Tibial nerve (tissue), 4 donors: ENCODE data around the gene FBXL2. TPM values are rescaled to one million over a fixed set of nuclear protein-coding genes. Genes with fewer than 3 reads are reported as not detected.

ENCODE experiments used
- DNase-seq, 2 donors: peaks; one replicate each; pipeline ENCODE4 v3.0.0-alpha.2; 2019; ENCODE audit warnings: low spot score in 2 of 2
- H3K27ac ChIP-seq, 4 donors: fragments of 200-600 bp; sonication (generic) in 3 of 4; one replicate each; pipeline ENCODE4 v1.5.1; 2017 to 2019; ENCODE audit warnings: mild to moderate bottlenecking in 1 of 4
- H3K27me3 ChIP-seq, 2 donors: fragments of 200-600 bp; sonication (generic) in 1 of 2; one replicate each; pipeline versions ENCODE4 v1.5.1 to v1.6.0; 2017 to 2019
- H3K36me3 ChIP-seq, 3 donors: fragments of 200-600 bp; sonication (generic); one replicate each; pipeline ENCODE4 v1.5.1; 2018 to 2019
- H3K4me1 ChIP-seq, 4 donors: fragments of 200-600 bp; sonication (generic) in 3 of 4; one replicate each; pipeline ENCODE4 v1.5.1; 2017 to 2019
- H3K4me3 ChIP-seq, 4 donors: fragments of 200-600 bp; sonication (generic) in 3 of 4; one replicate each; pipeline ENCODE4 v1.5.1; 2017 to 2019; ENCODE audit warnings: mild to moderate bottlenecking in 1 of 4, moderate library complexity in 1 of 4
- H3K9me3 ChIP-seq, 4 donors: fragments of 200-600 bp; sonication (generic) in 3 of 4; one replicate each; pipeline ENCODE4 v1.5.1; 2017 to 2019
- CTCF ChIP-seq, 5 experiments: fragments of 200-600 bp in 3 of 5; fragments of 450-650 bp in 2 of 5; sonication (generic) in 3 of 5; IDR thresholded peaks; one replicate each; pipeline ENCODE4 v1.5.1; 2016 to 2019; ENCODE audit warnings: antibody characterized with exemption in 5 of 5, mild to moderate bottlenecking in 3 of 5, moderate library complexity in 2 of 5
- EP300 ChIP-seq, 2 donors: sonication (generic); formaldehyde crosslinking; IDR thresholded peaks; one replicate each; pipeline ENCODE4 v1.6.1; 2017; ENCODE audit warnings: antibody characterized with exemption in 2 of 2, mild to moderate bottlenecking in 1 of 2
- POLR2A ChIP-seq, 2 donors: fragments of 450-650 bp; IDR thresholded peaks; one replicate each; pipeline ENCODE4 v1.6.1; 2017; ENCODE audit warnings: antibody characterized with exemption in 2 of 2, mild to moderate bottlenecking in 2 of 2, moderate library complexity in 2 of 2
- WGBS, 2 donors: methylation state at CpG; one replicate each; pipeline ENCODE4 v1.1.5; 2018; 5-methylcytosine and 5-hydroxymethylcytosine counted together
- total RNA-seq, 4 donors: library from RNA; depleted of rRNA; stranded (reverse); fragments of >200 nt; gene quantifications; one replicate each; pipeline ENCODE4 v1.1.0, GENCODE V29; 2016

FBXL2 gene
- total RNA-seq, 4 donors from 2014 or later = 14.7 to 21.2 (median 17.2) TPM

- Histone ChIP-seq H3K27ac (no peak overlapping the region), H3K4me1 (no peaks in the 10 kb centered on the region), H3K4me3 (no peak overlapping the region), H3K36me3 (no peaks in the 10 kb centered on the region), H3K27me3 (no peaks in the 10 kb centered on the region), H3K9me3 (no peaks in the 10 kb centered on the region)
- TF ChIP-seq CTCF (IDR thresholded peaks at IDR 0.05) = no peak
- TF ChIP-seq EP300 (IDR thresholded peaks at IDR 0.05) = no peak
- TF ChIP-seq POLR2A (IDR thresholded peaks at IDR 0.05) = no peak
- whole genome bisulfite sequencing, 2 donors = 76 to 77% methylated on average over 2 of the region's 2 CpGs
- DNase-seq = no peak
Observed at GRCh38 chr3:33256249-33256648, 21.0 kb upstream of the FBXL2 start.

- no peaks in the 10 kb centered on the region for H3K27me3 ChIP-seq
- H3K27ac ChIP-seq = no peak overlapping the region
- H3K9me3 ChIP-seq = peaks cover 0 to 3% (median 0%) of the 10 kb centered on the region in 4 donors
- TF ChIP-seq POLR2A (IDR thresholded peaks at IDR 0.05) (no peak), EP300 (IDR thresholded peaks at IDR 0.05) (no peak), CTCF (IDR thresholded peaks at IDR 0.05) (no peak)
- 85 to 90% methylated on average over 5 of the region's 5 CpGs for WGBS, 2 donors
- no peak for DNase-seq
- no peaks in the 10 kb centered on the region for H3K36me3 ChIP-seq
- no peak overlapping the region for H3K4me3 ChIP-seq
- H3K4me1 ChIP-seq = no peaks in the 10 kb centered on the region
Observed at GRCh38 chr3:33260104-33260503, 17.1 kb upstream of the FBXL2 start.

- no peaks in the 10 kb centered on the region for H3K36me3 ChIP-seq
- WGBS, 2 donors = 84 to 97% methylated on average over 3 of the region's 3 CpGs
- no peak overlapping the region for H3K27ac ChIP-seq
- TF ChIP-seq EP300 (IDR thresholded peaks at IDR 0.05) (no peak), CTCF (IDR thresholded peaks at IDR 0.05) (no peak), POLR2A (IDR thresholded peaks at IDR 0.05) (no peak)
- no peaks in the 10 kb centered on the region for H3K4me1 ChIP-seq
- no peak for DNase-seq
- H3K9me3 ChIP-seq = peaks cover 0 to 33% (median 0%) of the 10 kb centered on the region in 4 donors
- no peaks in the 10 kb centered on the region for H3K27me3 ChIP-seq
- no peak overlapping the region for H3K4me3 ChIP-seq
Observed at GRCh38 chr3:33269385-33269784, 7.9 kb upstream of the FBXL2 start.

GRCh38 chr3:33271324-33271723 lies 5.9 kb upstream of the FBXL2 start:
- 85 to 91% methylated on average over 4 of the region's 4 CpGs for WGBS, 2 donors
- H3K4me1 ChIP-seq = no peaks in the 10 kb centered on the region
- H3K36me3 ChIP-seq = no peaks in the 10 kb centered on the region
- H3K4me3 ChIP-seq = no peak overlapping the region
- H3K27me3 ChIP-seq = no peaks in the 10 kb centered on the region
- H3K27ac ChIP-seq = no peak overlapping the region
- TF ChIP-seq POLR2A (IDR thresholded peaks at IDR 0.05) (no peak), CTCF (IDR thresholded peaks at IDR 0.05) (no peak), EP300 (IDR thresholded peaks at IDR 0.05) (no peak)
- peaks cover 0 to 19% (median 0%) of the 10 kb centered on the region in 4 donors for H3K9me3 ChIP-seq
- no peak for DNase-seq

- TF ChIP-seq EP300 (IDR thresholded peaks at IDR 0.05) (no peak), POLR2A (IDR thresholded peaks at IDR 0.05) (no peak), CTCF (IDR thresholded peaks at IDR 0.05) (no peak)
Observed at GRCh38 chr3:33273628-33274027, 3.6 kb upstream of the FBXL2 start.

More at GRCh38 chr3:33273628-33274027, 3.6 kb upstream of the FBXL2 start:
- Histone ChIP-seq H3K9me3 (peaks cover 0 to 11% (median 0%) of the 10 kb centered on the region in 4 donors), H3K27me3 (no peaks in the 10 kb centered on the region), H3K36me3 (no peaks in the 10 kb centered on the region), H3K4me3 (no peak overlapping the region), H3K4me1 (peaks cover 0 to 14% (median 0%) of the 10 kb centered on the region in 4 donors), H3K27ac (no peak overlapping the region)
- 90 to 95% methylated on average over 3 of the region's 3 CpGs for WGBS, 2 donors
- no peak for DNase-seq
